Suppressor macrophage treated with lipopolysaccharide for 4 hours (primary cell): ENCODE data around the gene RBM23.

Experiments used
- DNase-seq: peaks from one replicate; pipeline ENCODE4 v3.0.0-alpha.2; 2020

RBM23 gene

DNA sequence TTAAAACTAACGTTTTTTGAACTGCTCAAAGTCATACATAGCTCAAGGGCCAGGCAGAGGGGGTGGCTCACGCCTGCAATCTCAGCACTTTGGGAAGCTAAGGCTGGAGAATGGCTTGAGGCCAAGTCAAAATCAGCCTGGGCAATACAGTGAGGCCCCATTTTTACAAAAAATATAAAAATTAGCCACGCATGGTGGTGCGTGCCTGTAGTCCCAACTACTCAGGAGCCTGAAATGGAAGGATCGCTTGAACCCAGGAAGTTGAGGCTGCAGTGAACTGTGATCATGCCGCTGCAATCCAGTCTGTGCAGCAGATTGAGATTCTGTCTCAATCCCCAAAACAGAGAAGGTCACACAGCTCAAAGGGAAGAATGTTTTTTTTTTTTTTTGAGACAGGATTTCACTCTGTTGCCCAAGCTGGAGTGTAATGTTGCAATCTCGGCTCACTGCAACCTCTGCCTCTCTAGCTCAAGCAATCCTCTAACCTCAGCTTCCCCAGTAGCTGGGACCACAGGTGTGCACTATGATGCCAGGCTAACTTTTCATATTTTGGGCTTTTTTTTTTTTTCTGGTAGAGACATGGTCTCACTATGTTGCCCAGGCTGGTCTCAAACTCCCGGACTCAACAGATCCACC is 2.9 kb downstream of the RBM23 start:
- peak; percentile 80 for DNase-seq

DNA sequence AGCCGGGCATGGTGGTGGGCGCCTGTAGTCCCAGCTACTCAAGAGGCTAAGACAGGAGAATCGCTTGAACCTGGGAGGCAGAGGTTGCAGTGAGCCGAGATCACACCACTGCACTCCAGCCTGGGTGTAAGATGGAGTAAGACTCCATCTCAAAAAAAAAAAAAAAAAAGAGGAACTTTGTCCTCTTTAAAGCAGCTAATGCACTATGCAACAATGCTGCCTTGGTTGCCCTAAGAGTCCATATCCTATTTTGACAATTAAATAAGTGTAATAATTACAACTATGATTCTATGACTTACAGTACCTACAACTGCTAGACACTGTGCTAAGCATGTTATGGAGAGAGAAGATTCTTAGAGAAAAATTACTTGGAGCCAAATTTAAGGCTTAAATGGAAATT is 4.1 kb downstream of the RBM23 start:
- peak; percentile 43 for DNase-seq

DNA sequence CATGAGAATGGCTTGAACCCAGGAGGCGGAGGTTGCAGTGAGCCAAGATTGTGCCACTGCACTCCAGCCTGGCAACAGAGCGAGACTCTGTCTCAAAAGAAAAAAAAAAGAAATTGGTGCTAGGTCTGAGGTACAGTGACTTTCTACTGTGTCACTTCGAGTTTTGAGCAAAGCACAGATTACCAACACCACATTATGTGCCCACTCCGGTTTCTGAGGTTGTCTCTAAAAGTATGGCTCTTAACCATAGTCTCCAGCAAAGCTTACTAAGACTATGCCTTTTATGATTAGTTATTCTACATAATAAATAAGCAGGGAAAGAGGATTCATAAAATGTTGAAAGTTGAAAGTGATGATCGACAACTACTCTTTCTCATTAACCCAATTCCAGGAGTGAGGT is 8.0 kb downstream of the RBM23 start:
- DNase-seq, result no peak

DNA sequence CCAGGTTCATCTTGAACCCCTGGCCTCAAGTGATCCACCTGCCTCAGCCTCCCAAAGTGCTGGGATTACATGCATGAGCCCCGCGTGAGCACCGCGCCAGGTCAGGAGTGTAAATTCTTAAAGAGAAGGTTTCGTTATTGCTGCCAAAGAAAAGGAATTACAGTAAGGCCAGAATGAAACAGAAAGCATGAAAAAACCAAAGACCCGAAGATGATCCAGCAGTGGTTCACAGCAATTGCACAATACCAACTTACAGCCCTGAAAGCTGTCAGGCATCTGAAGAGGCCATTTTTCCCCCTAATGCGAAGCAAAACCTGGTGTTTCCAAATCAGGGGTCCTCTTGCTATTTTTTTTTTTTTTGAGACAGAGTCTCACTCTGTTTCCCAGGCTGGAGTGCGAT is 10.3 kb downstream of the RBM23 start:
- DNase-seq, result peak; percentile 93

DNA sequence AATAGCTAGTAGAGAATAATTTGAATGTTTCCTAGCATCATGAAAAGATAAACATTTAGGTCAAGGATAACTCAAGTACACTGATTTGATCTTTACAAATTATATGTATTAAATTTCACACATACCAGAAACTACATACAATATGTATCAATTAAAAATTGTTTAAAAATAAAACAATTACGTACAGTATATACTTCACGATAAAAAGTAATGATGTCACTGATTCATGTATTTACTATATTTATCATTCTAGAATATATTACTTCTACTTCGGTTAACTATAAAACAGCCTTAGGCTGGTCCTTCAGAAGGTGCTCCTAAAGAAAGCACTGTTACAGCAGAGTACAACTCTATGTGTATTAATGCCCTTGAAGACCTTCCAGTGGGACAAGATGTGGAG is 11.5 kb downstream of the RBM23 start:
- no peak for DNase-seq

DNA sequence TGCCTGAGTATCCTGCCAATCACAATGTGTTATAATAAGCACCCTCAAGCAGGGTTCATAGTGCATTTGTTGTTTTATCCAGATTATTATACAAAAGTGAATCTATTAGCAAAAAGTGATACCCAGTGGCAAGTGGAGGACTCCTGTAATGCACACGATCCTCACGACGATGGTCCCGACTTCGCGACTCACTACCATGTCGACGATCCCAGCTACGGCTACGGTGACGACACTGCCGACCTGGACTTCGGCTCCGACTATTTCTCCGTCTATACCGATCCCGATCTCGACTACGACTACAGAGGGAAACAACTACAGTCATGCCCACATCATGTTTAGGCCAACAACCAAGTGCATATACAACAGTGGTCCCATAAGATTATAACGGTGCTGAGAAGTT is 12.9 kb downstream of the RBM23 start:
- no peak for DNase-seq

DNA sequence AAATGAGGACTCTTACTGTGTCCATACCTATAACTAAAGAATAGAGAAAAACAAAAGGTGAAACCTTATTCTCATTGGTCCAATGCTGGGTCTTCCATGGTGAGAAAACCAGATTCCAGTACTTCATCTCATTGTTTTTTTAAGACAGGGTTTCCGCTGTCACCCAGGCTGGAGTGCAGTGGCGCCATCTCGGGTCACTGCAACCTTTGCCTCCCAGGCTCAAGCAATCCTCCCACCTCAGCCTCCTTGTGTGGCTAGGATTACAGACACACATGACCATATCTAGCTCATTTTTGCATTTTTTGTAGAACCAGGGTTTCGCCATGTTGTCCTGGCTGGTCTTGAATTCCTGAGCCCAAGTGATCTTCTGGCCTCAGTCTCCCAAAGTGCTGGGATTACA is 13.3 kb downstream of the RBM23 start:
- no peak for DNase-seq

DNA sequence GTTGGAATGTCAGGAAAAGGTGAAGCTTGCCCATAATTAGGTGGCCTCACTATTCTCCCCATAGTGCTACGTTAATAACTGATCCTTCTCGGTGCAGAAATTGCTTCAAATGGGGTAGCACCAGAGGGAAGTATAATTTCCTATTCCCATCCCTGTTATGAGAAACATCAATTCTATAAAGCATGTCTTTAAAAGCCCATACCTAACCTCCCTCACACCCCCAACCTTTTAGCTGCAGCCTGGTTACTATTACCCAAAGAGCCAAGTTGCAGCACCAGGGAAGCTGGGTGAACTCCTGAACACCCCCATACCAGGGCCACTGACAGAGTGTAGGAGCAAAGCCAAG is 15.2 kb downstream of the RBM23 start:
- DNase-seq, result no peak

DNA sequence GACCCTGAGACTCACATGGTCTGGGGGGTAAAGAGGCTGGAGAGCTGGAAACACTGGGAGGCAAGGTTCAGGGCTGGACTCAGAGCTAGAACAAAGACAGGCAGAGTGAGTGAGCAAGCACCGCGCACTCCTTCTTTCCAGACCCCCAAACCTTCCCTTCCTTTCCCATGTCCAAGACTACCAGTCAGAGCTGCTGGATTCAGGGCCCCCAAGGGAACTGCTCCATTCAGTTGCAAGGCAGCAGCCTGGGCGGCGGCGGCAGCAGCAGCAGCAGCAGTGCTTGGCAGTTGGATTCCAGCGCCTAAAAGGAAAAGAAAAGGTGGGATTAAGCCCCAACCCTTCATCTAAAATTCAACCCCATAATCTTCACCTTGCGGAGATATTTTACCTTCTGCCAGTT is 17.1 kb downstream of the RBM23 start:
- no peak for DNase-seq

DNA sequence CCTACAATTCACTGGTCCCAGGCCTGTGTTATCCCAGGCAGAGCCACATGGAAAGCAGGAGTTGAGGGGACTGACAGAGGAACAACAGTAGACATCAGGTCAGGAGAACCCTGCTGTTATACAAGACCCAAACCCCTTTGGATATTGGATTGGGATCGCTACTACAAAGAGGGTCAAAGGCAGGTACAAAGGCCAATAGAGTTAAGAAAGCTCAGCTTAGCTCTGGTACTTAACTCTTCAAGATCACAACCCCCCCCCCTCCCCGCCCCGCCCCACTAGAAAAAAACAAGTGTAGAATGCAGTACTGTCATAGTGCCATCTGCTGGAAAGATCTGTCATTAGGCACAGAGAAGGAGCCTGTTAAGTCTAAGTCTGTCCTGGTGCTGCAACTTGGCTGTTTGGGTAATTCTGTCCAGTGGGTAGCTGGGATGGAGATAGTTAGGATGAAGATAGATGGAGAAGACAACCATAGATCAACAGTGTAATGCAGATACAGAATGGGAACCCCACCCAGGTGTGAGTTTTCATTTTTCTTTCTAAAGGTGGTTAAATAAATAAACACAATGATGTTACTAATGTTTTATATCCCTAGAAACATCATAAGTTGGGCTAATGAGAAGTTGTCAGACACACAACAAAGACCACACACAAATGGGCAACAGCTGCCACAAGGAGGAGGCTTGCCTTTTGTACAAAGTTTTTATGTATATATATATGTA is 18.7 kb downstream of the RBM23 start:
- peak; percentile 62 for DNase-seq

DNA sequence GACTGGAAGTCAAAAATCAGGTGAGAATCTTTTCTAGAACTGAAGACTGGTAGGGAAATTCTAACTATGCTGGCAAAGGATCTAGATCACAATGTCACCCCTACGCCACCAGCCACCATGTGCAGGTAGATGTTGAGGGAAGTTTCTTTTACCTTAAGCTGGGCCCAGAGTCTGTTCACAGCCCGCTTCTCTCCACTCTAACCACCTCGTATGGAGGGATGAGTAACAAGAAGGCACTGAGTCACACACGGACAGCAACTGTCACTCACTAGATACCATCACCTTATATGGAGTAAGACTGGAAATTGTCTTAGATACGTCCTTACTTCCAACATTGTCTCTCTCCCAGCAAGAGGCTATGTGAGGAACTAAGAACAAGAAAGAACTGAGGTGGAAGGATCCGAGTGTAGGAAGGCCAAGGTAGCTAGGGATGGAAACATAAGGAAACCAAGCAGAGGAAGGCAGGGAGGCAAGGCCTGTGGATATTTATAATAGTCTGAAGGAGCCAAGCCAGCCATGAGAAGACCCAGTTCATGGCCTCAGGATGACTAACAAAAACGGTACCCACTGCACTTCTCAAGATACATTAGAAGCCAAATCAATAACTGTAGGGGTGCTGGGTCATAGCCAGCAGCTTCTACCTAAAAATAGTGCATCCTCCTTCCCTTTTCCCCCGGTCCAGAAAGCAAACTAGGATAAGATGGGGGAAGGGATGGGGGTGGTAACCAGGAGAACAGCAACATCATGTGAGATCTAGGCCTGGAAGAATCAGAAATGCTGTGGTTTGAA is 20.5 kb downstream of the RBM23 start:
- no peak for DNase-seq

DNA sequence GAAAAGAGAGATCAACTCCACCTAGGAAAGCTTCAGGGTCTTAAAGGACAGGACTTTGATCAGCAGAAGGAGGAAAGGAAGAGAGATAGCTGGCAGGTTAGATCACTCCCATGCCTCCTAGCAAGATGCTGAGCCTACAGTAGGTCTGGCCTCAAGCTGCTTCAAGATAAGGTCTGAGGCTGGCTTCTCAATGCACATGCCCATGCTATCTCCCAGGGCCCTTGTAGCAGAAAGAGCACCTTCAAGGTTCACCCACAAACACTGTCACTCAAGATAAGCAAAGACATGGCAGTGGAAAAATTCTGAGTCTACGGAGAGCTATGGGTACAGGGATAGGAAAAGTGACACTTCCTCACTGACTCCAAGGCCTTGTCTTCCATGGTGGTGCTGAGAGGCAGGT is 21.6 kb downstream of the RBM23 start:
- no peak for DNase-seq

DNA sequence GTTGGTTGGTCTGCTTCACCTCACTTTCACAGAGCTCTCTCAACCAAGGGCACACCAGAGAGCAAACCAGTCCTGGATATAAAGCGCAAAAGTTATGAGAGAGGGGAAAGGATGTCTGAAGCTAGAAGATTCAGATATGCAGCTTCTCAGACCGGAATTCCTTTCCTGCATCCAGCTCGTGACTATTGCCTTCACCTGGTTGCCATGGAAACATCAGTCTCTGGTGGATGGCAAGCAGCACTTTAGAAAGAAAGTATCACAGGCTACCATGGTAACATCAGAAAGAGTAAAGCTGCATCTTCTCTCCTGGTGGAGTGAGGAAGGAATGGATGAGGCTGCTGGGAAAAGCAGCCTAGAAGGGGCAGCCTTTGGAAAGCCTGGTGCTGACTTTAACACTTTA is 22.2 kb downstream of the RBM23 start:
- DNase-seq, result no peak

DNA sequence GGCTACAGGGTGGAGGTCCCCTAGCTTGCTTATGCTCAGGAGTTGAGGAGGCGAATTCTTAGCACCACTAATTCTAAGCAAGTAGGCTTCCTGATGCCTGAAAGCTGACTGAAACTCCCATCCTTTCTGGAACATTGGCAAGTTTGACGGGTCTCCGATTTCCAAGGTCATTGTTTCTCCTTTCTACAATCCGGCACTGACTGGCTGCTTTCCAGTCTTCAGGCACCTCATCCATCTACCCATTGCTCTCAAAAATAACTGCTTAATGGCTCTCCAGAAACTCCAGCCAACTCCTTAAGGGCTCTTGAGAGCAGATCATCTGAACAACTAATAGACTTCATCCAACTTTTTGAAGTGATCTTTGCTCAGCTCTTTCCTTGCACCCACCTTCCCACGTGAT is 22.6 kb downstream of the RBM23 start:
- no peak for DNase-seq

DNA sequence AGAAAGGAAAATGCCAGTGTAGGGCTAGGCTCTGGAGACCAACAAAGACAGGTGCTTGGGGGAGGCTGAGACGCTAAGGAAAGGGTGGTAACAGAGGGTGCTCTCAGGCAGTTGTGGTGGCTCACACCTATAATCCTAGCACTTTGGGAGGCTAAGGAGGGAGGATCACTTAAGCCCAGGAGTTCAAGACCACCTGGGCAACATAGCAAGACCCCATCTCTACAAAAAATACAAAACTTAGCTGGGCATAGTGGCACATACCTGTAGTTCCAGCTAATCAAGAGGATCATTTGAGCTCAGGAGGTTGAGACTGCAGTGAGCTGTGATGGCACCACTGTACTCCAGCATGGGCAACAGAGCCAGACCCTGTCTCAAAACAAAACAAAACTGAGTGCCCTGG is 23.5 kb downstream of the RBM23 start:
- no peak for DNase-seq

DNA sequence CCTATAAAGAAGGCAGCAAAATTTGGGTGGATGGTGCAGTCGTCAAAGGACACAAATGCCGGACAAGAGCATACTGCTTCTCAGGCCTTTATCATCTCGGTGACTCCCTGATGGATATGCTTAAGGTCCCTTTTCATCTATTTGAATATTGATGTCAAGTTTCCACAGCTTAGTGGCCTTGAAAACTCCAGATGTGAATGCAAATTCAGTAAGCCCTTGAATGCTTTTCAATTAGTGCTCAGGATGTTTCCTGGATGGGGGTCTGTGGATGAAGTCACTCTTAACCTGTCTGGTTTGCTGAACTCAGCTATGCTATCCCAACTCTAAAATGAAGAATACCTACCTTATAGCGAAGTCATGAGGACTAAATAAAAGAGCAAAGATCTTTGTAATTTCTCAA is 25.2 kb downstream of the RBM23 start:
- DNase-seq, result no peak

DNA sequence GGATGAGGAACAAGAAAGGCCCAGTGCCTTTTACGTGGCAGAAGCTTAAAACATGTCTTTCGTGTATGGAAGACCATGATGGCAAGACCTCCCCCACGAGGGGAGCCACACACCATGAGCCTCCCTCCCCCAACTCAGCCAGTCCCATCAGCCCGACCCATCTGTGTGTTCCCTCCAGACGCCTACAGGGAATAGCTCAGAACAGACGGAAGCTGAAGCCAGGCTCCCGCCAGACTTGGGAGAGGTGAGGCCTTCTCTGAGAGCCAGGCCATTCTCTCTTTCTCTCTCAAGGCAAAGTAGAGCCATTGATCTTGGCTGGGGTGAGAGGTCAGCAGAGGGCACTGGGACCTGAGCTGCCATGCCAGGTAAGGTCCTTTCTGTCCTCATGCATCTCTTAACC is 26.5 kb downstream of the RBM23 start:
- DNase-seq, result no peak

DNA sequence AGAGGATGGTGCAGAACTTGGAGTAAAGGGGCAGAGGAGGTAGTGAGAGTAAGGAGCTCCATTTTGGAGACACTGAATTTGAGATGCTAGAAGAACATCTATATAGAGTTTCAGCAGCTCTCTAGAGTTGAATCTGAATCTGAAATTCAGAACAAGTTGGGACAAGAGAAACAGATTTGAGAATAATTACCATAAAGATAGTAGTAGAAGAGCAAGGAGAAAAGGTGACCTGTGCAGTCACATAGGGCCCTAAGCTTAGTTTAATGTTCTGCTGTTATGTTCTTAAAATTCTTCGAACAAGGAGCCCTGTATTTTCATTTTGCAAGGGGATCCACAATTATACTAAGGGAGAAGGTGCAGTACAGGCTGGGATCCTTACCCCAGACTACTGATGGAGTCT is 28.5 kb downstream of the RBM23 start:
- no peak for DNase-seq

DNA sequence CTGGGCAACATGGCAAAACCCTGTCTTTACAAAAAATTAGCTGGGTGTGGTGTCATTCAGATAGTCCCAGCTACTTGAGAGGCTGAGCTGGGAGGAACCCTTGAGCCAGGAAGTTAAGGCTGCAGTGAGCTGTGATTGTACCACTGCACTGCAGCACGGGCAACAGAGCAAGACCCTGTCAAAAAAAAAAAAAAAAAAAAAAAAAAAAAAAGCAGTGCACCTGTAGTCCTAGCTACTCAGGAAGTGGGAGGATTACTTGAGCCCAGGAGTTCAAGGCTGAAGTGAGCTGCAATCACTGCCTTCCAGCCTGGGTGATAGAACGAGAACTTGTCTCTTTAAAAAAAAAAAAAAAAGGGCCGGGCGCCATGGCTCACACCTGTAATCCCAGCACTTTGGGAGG is 30.3 kb downstream of the RBM23 start:
- no peak for DNase-seq

DNA sequence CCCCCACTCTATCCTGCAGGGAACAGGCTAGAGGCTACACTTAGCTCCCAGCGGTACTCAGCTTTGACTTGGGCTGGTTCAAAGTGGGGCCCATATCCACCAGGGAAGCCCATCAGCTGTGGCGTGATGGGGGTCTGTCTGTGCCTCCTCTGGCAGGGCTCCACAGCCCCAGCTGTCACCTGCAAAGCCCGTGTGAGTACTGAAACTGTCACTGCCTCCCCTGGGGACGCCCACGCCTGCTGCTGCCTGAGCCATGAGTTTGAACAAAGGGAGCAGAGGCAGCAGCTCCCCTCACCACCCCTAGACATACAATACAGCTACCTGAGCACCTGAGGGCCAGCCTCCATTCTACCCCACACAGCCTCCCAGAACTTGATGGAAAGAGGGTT is 31.0 kb downstream of the RBM23 start:
- no peak for DNase-seq

DNA sequence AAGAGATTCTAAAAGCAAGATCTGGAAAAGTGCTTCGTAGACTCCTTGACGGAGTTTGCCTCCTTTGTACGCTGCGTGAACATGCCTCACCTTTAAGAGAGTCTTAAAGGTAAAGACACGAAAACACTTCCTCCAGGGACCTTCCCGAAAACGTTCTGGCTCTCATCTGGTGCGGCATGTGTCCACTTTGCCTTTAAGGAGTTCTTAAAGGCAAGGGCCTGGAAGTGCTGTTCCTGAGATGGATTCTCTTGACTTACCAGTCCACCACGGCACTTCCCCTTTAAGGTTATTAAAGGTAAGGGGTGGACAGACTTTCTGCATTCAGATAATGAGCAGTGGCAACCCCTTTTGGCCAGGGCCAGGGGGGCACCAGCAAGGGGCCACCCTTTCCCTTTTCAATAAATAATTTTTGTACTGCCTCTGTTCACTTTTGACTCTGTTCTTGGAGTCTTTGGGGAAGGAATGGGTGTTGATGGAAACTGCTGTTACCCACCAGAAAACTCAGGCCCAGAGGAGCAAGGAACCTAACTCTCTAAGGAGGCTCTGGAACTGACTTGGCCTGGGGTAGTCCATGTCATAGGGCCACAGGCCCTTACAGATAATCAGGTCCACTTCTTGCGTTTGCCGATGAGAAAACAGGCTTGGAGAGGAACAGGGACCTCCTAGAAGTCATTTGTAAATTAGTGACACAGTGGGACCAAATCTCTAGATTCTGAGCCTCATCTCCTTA is 31.5 kb downstream of the RBM23 start:
- no peak for DNase-seq

DNA sequence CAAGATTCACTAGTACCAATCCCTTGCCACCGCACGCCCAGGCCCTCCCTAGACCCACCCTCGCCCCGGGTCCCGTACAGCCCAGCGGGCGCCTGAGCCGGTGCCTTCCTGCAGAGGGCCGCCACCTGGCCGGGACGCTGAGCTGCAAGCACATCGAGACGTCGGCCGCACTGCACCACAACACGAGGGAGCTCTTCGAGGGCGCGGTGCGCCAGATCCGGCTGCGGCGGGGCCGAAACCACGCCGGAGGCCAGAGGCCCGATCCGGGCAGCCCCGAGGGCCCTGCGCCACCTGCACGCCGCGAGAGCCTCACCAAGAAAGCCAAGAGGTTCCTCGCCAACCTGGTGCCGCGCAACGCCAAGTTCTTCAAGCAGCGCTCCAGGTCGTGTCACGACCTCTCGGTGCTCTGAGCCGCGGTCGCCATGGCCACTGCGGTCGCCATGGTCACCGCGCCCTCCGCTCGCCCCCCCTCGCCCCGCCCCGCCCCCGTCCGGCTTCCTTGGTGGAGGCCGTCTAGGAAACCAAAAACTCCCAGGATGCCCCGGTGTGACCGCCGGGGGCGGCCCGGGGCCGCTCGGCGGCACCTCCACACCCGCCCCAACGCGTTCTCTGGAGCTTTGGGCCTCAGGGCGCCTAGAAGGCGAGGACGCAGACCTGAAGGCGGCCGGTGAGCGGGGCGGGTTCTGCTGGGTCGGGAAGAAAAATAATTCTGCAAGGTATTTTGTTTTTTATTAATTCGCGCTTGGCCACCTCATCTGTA is 32.3 kb downstream of the RBM23 start:
- peak; percentile 41 for DNase-seq

DNA sequence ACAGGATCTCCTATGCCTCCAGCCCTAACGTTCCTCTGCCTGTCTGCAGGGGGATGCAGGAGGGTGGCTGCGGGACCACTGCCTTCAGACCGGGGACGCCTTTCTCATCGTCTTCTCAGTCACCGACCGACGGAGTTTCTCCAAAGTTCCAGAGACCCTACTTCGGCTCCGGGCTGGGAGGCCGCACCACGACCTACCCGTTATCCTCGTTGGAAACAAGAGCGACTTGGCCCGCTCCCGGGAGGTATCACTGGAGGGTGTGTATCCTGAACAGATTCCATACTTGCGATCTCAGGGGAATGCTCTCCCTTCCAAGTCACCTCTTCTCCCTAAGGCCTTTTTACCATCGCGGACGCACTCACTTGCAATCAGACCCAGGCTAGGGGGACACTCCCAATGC is 33.0 kb downstream of the RBM23 start:
- DNase-seq, result no peak
